ENCODE data around the gene AHNAK2.

Gene AHNAK2

DNA sequence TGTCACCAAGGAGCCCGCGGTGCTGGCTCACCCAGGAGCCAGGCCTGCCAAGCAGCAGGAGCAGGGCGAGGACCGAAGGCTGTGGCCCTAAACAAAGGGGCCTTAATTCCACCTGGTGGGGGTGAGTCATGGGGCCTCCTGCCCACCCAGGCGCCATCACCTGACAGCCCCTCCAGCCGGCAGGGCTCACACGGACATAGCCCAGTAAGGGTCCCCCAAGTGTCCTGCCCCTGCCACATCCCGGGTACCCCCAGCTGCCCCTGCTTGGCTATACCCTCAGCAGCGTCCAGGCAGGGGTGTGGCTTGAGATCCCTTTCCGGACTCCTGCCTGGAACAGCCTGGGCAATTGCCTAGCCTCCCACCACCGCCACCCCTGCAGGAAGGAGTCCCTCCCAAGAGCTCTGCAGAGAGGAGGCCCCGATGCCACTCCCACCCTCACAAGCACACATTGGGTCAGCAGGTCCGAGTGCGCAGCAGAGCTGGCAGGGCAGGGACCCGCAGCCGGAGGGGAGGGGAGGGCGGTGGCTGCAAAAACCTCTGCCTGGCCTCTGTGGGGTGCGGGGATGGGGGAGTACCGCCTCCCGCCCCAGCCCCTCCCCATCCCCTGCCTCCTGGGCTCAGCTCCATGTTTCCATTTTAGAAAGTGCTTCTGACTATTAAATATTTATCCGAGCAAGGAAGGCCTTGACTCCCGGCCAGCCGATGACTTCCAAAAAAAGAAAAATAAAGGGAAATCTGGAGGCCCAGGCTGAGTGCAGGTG, 4.6 kb downstream of the AHNAK2 start:
- no peak for DNase-seq (ENCODE audit: low spot score)

DNA sequence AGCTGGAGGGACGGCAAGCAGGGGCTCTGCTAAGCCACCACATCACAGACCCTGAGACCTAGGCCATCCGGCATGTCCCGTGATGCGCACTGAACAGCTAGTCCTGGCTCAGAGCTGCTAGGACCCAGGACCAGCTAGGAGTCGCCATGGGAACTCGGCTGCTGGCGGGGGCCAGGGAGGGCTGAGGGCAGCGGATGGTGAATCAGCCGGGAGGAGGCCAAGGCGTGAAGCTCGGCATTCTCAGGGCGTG, 5.1 kb downstream of the AHNAK2 start:
- no peak for DNase-seq (ENCODE audit: low spot score)

DNA sequence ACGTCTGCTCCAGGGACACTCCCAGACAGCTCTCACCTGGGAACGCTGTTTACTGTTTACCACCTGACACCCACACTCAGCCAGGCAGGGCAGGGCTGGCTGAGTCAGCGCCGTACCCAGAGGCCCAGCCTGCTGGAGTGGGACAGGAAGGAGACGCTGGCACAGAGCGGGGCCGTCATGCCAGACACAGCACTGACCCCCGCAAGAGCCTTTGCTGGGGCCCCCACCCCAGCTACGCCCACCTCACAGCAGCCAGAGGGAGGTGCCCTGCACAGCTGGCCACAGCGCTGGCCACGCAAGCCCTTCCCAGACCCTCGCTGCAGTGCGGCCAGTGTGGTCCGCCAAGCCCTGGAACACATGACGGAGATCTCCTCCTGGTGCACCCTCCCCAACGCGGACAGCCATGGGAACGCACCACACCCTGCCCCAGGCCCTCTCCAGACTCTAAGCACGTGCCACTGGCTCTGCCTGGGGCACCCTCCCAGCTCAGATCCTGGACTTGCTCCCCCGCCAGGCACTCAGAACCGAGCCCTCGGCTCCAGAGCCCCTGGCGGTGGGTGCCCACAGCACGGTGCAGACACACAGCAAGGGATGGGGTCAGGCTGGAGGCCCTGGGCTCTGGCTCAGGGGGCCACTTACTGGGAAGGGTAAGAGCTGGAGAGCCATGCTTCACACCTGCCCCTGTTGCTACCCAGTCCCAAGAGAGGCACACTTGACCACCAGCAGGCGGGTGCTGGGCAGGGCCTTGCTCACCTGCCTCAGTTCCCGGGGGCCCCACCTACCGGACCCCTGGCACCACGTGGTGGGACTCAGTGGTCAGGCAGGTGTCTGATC, 5.7 kb downstream of the AHNAK2 start:
- no peak for DNase-seq (ENCODE audit: low spot score)

DNA sequence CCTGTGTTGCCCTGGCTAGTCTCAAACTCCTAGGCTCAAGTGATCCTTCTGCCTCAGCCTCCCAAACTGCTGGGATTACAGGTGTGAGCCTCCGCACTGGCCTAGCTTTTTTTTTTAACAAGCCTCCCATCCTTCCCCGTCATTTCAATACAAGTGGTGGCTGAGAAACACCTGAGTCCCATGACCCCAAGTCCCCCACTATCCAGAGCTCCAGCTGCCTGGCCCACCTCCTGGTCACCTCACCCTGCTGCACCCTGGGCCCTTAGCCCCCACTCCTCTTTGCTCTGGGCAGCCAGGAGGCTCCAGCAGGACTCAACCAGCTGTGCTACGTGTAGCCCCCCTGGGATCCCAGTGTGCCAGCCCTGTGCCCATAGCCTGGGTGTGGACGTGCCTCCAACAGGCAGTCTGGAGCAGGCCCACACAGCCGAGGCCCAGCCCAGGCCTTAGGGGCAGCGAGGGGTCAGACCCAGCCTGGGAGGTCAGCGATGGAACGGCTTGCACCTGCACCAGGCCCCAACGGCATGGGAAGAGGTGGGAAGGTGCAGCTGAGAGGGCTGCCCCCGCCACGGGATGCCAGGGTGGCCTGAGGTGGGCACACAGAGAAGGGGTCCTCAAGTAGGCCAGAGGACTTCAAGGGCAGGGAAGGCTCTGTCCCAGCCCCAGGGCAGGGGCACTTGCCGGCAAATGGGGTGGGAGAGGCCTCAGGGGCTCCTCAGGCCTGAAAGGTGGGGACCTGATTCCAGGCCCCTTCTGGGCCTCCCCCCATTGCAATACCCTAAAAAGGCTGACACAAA, 6.5 kb downstream of the AHNAK2 start:
- no peak for DNase-seq (ENCODE audit: low spot score)

DNA sequence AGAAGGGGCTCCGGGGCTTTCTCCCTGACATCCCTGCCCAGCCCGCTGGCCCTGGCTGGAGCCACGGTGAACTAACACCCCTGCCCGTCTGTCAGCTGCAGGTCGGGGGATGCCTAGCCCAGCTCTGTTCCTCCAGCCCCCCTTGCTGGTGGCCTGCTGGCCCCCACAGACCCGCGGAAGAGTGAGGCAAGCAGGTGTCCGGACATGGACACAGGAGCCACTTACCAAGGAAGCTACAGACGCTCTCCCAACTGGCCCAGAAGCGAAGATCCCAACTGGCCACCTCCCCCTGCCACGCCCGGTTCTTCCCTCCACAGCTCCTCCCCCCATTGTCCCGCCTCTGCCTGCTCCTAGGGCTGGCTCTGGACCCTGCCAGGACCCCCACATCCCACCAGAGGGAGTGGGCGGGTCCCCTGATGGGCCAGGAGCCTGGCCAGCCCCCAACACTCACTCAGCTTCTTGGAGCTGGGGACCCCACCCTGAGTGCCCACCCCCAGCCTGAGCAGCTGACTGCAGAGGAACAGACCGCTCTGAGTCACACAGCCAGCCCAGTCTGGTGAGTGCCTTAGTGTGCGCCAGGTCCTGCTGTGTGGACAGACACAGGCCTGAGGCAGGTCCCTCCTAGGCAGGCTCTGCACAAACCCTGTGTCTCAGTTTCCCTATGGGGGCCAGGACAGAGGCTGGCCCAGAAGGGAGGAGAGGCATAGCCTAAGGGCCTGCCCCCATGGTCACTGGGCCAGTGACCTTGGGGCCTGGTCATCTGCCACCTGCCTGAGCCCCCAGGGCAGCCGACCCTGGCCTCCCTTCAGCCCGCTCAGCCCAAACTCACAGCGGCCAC, 7.7 kb downstream of the AHNAK2 start:
- DNase-seq (ENCODE audit: low spot score) = no peak

DNA sequence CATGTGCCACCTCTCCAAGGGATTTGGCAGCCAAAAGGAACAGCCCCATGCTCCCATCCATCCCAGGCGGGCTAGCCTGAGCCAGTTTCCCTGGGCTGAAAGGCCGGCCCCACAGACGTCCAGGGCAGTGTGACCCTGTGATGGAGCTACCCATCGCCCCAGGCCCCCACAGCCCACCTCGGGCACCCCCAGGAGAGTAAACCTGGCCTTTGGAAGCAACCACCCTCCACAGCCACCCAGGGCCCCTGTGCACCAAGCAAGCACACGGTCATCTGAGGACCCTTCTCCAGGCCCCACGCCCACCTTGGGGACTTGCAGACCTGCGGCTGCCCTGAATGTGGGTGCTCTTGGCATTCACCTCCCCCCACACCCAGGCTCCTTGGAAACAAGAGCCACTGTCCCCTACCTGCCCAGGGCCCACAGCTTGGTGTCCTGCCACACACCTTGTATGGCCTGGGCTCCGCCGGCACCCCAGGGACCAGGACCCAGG, 8.4 kb downstream of the AHNAK2 start:
- DNase-seq (ENCODE audit: low spot score) = no peak

DNA sequence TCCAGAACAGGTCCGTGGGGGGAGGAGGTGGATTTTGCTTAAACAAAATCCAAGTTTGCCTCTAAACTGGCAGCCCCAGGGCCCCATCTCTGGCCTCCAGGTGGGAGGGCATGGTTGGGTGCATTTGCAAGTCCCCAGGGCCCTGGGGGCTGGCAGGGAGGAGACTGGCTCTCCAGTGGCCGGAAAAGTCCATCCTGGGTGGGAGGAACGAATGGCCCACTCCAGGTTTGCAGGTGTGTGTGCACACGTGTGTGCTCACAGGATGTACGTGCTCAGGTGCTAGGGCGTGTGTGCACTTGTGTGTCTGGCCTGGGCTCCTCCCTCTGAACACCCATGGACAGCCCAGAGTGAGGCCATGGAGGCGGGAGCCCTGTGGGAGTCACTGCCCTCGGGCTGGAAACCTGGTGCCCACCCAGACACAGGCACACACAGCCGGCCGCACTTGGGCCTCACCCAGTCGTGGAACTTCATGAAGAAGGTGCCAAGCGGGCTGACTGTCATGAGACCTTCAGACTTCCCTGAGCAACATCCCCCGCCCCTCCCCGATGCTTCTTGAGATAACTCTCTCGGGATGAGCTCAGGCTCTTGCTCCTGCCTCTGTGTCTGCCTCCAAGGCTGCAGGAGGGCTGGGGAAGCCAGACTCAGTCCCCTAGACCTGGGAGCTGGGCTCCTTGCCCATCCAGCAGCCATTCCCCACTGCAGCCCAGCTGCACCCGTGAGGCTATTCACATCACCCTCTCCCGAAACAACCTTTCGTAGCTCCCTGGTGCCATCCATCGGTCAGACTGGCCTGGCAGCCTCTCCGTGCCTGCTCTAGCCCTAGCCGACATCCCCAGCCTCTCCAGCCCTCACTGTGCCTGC, 9.4 kb downstream of the AHNAK2 start:
- DNase-seq (ENCODE audit: low spot score) = no peak

DNA sequence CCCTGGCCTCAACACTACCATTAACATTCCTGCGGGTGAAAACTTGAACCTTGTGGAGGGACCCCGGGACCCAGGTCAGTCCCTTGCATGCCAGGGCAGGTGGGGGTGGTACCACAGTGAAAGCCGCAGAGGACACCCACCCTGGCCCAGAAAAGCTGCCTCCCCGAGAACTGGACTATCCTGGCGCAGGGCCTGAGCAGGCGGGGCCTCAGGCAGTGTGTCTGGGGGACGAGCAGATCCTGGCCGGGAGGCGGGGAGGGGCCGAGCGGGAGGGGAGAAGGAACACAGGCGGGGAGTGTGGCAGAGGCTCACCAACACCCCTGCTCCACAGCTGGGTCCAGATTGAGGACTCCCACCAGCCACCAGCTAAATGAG, 10.0 kb downstream of the AHNAK2 start:
- DNase-seq (ENCODE audit: low spot score) = no peak

DNA sequence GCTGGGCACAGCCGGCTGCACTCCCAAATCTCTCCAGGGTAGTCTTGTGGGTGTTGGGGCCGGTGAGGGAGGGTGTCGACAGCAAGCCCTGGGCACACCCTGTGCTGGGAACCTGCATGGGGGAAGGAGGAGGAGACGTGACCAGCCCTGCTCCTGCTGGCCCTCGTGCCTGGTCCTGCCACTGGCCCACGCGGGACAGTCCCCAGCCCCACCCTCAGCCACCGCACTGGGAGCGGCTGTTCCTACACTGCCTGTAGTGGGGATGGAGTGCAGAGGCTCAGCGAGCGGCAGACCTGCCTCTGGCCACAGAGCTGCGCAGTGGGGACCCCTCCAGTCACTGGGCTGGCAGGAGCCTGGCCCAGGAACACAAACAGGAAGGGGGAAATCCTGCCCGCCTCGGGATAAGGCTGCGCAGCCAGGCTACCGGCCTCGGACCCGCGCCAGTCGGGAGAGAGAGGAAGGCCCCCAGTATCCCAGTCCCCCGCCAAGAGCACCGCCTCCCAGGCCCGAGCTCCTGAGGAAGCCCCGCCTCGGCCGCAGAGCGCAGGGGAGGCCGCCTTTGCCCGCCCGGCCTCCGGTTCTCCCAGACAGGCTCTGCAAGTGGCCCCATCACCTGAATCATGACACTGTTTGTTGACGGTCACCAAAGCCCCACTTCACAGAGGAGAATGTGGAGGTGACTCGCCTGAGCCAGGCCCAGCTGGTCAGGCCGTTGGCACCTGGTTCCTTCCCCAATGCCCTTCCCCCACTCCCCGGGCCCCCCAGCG, 10.6 kb downstream of the AHNAK2 start:
- DNase-seq (ENCODE audit: low spot score) = no peak

DNA sequence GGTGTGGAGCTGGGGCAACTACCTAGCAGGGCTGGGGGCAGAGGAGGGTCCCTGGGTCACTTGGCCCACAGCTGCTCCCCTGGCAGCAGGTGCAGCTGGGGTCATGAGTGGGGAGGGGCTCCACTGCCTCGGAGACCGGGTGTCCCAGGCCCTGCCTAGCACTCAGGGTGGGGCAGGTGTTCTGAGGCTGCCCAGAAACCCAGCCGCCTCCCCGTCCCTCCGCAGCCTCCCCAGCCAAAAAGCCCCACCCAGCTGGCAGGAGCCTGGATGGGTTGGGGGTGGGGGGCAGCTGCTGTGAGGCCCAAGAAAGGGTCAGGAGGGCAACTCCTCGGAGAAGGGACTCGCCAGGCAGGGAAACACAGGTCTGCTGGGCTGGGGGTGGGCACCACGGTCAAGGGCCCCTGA, 11.2 kb downstream of the AHNAK2 start:
- no peak for DNase-seq (ENCODE audit: low spot score)

DNA sequence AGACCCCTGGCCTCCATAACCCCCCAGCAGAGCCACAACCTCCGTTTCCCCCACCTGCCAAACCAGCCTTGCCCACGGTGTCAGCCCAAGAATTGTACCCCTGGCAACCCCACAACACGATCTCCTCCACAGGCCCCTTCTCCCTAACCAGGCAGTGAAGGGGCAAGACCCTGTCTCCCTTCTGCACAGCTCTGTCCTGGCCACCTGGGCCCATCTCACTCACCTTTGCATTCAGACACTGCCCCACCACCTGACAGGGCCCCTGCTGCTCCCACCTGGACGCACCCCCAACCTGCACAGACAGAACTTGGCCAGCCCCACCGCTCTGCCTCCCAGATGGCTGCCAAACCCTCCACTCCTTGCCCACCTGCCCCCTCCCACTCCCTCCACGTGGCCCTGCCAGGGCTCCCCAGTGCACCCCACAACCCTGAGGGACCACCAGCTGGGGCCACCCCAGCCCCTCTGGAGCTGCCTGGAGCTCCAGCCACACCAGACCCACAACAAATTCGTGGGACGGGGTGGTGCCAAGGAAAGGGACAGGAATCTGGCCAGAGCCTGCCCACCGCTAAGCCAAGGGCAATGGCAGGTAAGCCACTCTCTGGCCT, 11.8 kb downstream of the AHNAK2 start:
- DNase-seq (ENCODE audit: low spot score) = no peak

DNA sequence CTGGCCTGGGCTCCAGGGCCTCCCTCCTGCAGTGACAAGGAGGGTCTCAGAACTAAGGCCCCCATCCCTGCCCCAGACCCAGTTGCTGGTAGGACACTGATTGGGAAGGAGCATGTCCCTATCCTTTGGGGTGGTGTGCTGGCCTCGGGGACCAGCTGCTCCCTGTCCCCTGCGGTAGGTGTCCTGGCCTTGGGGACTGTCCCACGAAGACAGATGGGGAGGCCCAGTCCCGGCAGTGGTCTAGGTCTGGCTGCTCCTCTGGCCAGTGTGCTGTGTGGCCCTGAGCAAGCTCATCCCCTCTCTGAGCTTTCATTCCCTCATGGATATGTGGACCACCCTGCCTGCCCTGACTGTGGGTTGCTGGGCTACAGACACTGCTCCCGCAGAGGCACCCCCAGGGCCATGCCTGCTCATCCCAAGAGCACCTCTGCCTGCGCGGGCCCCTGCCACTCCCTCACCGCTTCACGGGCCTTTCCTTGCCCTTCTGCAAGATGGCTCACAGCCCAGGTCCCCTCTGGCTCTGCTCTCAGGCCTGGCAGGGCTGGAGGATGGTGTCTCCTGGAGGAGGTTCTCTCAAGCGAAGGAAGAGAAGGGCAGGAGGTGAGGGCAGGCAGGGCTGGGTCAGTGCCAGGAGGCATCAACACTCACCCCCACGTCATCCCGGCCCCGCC, 12.5 kb downstream of the AHNAK2 start:
- no peak for DNase-seq (ENCODE audit: low spot score)

DNA sequence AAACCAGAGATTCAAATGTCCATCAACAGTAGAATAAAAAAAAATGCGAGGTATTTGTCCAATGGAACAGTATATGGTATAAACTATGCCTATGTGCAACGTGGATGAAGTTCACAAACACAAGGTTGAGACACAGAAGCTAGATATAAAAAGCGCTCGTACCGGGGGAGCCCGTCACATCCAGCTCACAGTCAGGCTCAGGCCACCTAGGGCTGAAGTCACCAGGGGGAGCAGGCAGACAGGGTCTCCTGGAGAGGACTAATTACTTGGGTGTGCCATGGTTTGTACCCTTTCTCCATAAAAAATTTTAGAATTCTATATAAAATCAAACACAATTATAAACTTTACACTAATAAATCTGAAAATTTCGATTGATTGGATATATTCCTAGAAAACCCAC, 13.6 kb downstream of the AHNAK2 start:
- DNase-seq (ENCODE audit: low spot score) = no peak

DNA sequence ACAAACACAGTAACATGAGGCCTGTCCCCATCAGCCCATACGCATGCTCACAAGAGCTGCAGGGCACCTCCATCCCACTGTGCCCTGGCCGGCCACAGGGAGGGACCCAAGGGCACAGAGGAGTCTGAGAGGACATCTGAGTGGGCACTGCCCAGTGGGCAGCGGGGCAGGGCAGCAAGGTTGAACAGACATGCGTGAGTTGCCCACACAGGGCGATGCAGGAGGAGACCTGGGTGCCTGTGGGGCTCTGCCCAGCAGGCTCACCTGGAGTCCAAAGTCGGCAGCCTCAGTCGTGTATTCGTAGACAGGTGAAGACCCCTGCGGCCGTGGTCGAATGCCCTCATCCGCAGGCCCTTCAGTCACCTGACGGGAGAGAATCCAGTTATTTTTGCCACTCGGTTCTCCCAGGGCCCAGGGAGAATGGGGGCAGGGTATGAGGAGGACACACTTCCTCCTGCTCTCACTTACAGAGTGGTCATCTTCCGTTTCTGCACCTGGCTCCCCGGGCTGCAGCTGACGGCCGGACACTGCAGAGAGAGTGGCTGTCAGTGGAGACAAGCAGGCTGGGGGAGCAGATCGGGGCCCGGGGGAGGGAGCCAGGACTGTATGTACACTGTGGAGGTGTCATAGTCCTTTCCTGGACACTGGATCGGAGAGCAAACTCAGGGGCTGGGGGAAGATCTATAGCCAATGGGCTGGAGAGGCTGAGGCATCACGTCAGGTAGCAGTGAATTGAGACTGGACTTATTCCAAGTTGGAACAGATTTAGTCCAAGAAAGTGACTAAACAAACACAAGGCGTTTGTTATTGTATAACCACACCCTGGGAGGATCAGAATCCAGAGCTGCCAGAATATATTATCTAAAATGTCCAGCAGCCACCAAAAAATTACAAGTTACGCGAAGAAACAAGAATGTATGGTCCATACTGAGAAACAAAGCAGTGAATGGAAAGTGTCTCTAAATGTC, 20.7 kb downstream of the AHNAK2 start:
- no peak for DNase-seq (ENCODE audit: low spot score)

DNA sequence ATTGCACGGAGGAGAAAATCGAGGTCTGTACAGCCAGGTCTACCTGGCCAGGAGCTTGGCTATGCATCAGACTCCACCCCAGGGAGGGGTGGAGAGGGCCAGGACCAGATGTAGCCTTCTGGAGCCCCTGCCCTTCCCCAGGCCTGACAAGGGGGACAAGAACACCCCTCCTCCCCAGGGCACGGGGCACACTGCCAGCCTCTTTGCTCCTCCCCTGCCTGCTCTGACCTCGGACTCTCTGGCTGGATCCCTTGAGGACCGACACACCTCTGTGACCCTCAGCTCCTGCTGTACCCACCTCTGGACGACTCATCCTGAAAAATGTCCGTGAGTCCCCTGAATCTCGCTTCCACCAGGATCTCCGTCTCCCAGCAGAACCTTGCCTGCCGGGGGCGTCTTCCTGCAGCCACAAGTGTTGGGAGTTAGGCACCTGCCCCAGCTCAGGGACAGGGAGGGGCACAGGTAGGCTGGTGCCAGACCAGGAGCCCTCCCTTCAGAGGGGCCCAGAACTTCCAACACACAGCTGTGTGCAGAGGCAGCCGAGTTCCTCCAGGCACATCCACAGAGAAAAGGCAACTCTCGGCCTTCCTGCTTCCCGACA, 21.8 kb downstream of the AHNAK2 start:
- DNase-seq (ENCODE audit: low spot score) = no peak

DNA sequence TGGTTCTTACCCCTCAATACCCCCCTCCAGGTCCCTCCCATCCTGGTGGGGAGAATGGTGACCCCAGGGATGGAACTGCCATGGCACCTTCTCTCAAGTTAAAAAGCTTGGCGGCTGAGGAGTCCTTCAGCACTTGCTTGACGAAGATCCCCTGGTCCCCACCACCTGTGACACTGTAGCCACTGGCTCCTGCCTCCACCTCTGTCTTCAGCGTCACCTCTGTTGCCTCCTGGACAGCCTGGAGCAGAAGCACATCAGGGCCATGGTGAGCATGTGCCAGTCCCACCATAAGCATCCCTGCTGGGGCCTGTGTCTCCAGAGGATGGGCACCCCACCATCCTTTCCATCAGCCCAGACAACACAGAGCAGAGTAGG, 22.8 kb downstream of the AHNAK2 start:
- no peak for DNase-seq (ENCODE audit: low spot score)

DNA sequence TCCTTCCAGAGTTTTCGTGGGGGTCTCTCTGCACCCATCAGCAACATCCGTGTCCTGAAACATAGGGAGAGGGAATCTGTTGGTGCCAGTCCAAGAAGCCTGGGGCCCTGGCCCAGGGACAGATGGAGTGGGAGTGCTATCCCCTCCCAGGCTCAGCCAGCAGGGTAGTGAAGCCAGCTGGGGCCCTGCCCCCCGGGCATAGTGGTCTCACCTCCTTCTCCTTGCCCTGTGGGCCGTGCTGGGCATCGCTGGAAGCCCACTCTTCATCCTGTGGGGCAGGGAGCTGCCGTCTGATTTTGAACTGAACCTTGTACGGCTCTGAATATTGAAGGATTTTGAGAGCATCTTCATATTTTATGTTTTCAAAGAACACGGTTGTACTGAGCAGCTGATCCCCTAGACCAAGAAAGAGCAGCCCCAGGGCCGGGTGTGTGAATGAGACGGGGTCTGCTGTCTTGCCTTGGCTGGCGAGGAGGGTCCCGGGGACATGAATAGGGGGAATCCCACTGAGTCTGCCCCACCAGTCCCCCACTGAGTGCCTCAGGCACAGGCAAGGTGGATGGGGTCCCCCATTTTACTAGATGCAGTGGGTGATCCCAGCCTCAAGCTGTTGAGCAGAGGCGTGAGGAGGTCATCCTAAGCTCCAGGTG, 23.3 kb downstream of the AHNAK2 start:
- no peak for DNase-seq (ENCODE audit: low spot score)
